HepG2 (cell line): ENCODE results near the gene TEFM. TPM values are rescaled to one million over a fixed set of nuclear protein-coding genes. Genes with fewer than 3 reads are reported as not detected.

Source experiments
- ATAC-seq: fragments of 200-7000 bp; cut with Tn5 transposase; 3 replicates; pipeline ENCODE4 v1.9.1; 2020; ENCODE audit warnings: mild to moderate bottlenecking, moderate library complexity
- BruUV-seq: library from RNA; stranded (reverse); fragments of 400-500 nt; replicated peaks from 2 replicates; lab custom pipeline; 2021; lab: Mats Ljungman, UMichigan
- CTCF ChIA-PET: fragments of 300-600 bp; formaldehyde crosslinking; extraction: SDS; loops from one replicate; lab custom pipeline; 2021; ENCODE audit warnings: low total read pairs, inconsistent platforms, low intra/inter-chr PET ratio; lab: Yijun Ruan, JAX
- POLR2A ChIA-PET: fragments of 350-600 bp; sonication (Branson Sonifier 250); formaldehyde crosslinking; loops from one replicate; lab custom pipeline; 2020; ENCODE audit warnings: antibody characterized with exemption, inconsistent platforms; lab: Yijun Ruan, JAX
- DNase-seq: peaks from one replicate; pipeline ENCODE4 v3.0.0-alpha.2; 2015; ENCODE audit warnings: low spot score
- FAIRE-seq: peaks from 3 replicates; lab custom pipeline; 2011; peaks lifted over from hg19 to GRCh38; lab: Jason Lieb, UNC
- H2AFZ ChIP-seq: one replicate; pipeline ENCODE4 v1.6.1; 2011; ENCODE audit warnings: low read length, inconsistent platforms
- H3K27ac ChIP-seq: fragments of 300-600 bp; 3 replicates; pipeline ENCODE4 v1.8.0; 2011; ENCODE audit warnings: mixed run types, mild to moderate bottlenecking, mixed read lengths, low read length, inconsistent platforms; ENCODE audit not compliant: insufficient read depth; ENCODE audit errors: extremely low read length
- H3K27me3 ChIP-seq, 2 experiments: fragments of 200-600 bp in 1 of 2; 2 replicates in 1 of 2; 3 replicates in 1 of 2; pipeline versions ENCODE4 v1.6.0 to v1.8.0; 2011; ENCODE audit warnings: low read length in 2 of 2, mild to moderate bottlenecking in 2 of 2, moderate library complexity in 2 of 2, inconsistent platforms in 1 of 2; ENCODE audit not compliant: insufficient read depth in 2 of 2, control insufficient read depth in 1 of 2
- H3K36me3 ChIP-seq, 2 experiments: fragments of 200-600 bp in 1 of 2; replicated peaks in 1 of 2; 2 replicates in 1 of 2; 3 replicates in 1 of 2; pipeline versions ENCODE4 v1.5.1 to v1.8.0; 2011; ENCODE audit warnings: low read length in 2 of 2, inconsistent platforms in 1 of 2; ENCODE audit not compliant: insufficient read depth in 2 of 2, control insufficient read depth in 1 of 2
- H3K4me1 ChIP-seq: 2 replicates; pipeline ENCODE4 v1.5.1; 2012; ENCODE audit warnings: low read length, inconsistent platforms; ENCODE audit not compliant: insufficient read depth
- H3K4me2 ChIP-seq: 2 replicates; pipeline ENCODE4 v1.6.0; 2011; ENCODE audit warnings: low read depth, low read length, inconsistent platforms
- H3K4me3 ChIP-seq, 3 experiments: fragments of 200-600 bp in 1 of 3; sonication (generic), shearing (Covaris generic) in 1 of 3; replicated peaks in 1 of 3; 2 replicates each; pipeline ENCODE4 v1.5.1; 2011 to 2016; ENCODE audit warnings: low read length in 3 of 3, inconsistent platforms in 2 of 3, low read depth in 2 of 3, mild to moderate bottlenecking in 2 of 3, control low read depth in 1 of 3, mixed read lengths in 1 of 3; ENCODE audit not compliant: insufficient read depth in 1 of 3
- H3K79me2 ChIP-seq: one replicate; pipeline ENCODE4 v1.6.1; 2011; ENCODE audit warnings: low read length, inconsistent platforms; ENCODE audit not compliant: insufficient read depth
- H3K9ac ChIP-seq: 2 replicates; pipeline ENCODE4 v1.6.0; 2011; ENCODE audit warnings: mild to moderate bottlenecking, low read depth, low read length, inconsistent platforms; ENCODE audit not compliant: insufficient read depth
- H3K9me3 ChIP-seq: 2 replicates; pipeline ENCODE4 v1.5.1; 2012; ENCODE audit warnings: mild to moderate bottlenecking, low read length
- H4K20me1 ChIP-seq: 2 replicates; pipeline ENCODE4 v1.6.0; 2011; ENCODE audit warnings: inconsistent platforms, mild to moderate bottlenecking, low read length, moderate library complexity; ENCODE audit not compliant: insufficient read depth
- ARNTL ChIP-seq: sonication (generic); formaldehyde crosslinking; IDR thresholded peaks from 2 replicates; pipeline ENCODE4 v1.4.0; 2020; ENCODE audit warnings: mild to moderate bottlenecking, missing genetic modification reagents
- BCL3 ChIP-seq: sonication (generic); formaldehyde crosslinking; IDR thresholded peaks from 2 replicates; pipeline ENCODE4 v1.5.1; 2020; ENCODE audit warnings: mild to moderate bottlenecking, missing genetic modification reagents, moderate library complexity
- ESRRA ChIP-seq: sonication (generic); formaldehyde crosslinking; IDR thresholded peaks from 2 replicates; pipeline ENCODE4 v1.5.1; 2020; ENCODE audit warnings: mild to moderate bottlenecking, low read depth, missing genetic modification reagents
- RXRA ChIP-seq: sonication (generic); formaldehyde crosslinking; IDR thresholded peaks from 2 replicates; pipeline ENCODE4 v1.5.1; 2020; ENCODE audit warnings: missing genetic modification reagents
- SAFB2 ChIP-seq: sonication (generic); formaldehyde crosslinking; IDR thresholded peaks from 2 replicates; pipeline ENCODE4 v1.5.1; 2020; ENCODE audit warnings: missing genetic modification reagents, low read depth, mild to moderate bottlenecking, borderline replicate concordance
- SRF ChIP-seq: IDR thresholded peaks from 2 replicates; pipeline ENCODE4 v1.6.1; 2011; ENCODE audit warnings: mild to moderate bottlenecking, low read depth, low read length, moderate library complexity
- TEAD3 ChIP-seq: optimal IDR thresholded peaks from 2 replicates; pipeline ENCODE3; 2016; ENCODE audit warnings: borderline replicate concordance
- WGBS: methylation state at CpG from one replicate; pipeline ENCODE4 v1.1.6; 2017; ENCODE audit warnings: low lambda C conversion rate; 5-methylcytosine and 5-hydroxymethylcytosine counted together
- in situ Hi-C: cut with HindIII; loops from 2 replicates; pipeline ENCODE4 v1.10.0; 2017; ENCODE audit warnings: low pct_unique_long_range_greater_than_20kb; ENCODE audit not compliant: extremely low pct_ligation_motif_present
- intact Hi-C: fragments of 100-400 bp; cut with micrococcal nuclease; formaldehyde crosslinking; loops from one replicate; pipeline ENCODE4 v1.10.0; 2022; ENCODE audit not compliant: unreplicated experiment
- polyA plus RNA-seq, 8 experiments: library from polyadenylated mRNA; depleted of rRNA in 3 of 8; stranded (reverse) in 7 of 8; unstranded in 1 of 8; fragments of >200 nt; fragmentation: Illumina TruSeq in 4 of 8; extraction: Trizol in 4 of 8; gene quantifications; 2 replicates each; pipeline versions ENCODE4 v1.2.1 to v1.2.3, GENCODE V29; 2011 to 2016; ENCODE audit warnings: low read depth in 4 of 8, missing spikeins in 1 of 8, mixed read lengths in 1 of 8; ENCODE audit not compliant: insufficient read depth in 1 of 8
- total RNA-seq, 5 experiments: library from RNA; depleted of rRNA; stranded (reverse); fragments of >200 nt; fragmentation: Illumina TruSeq; extraction: Trizol; gene quantifications; 2 replicates each; pipeline ENCODE4 v1.2.3, GENCODE V29; 2016; ENCODE audit warnings: low read depth in 1 of 5

The TEFM gene
- total and polyA plus RNA-seq, 2 of the 13 experiments (the other 11 are each of a cell fraction or from before 2014, with no cell fraction given), result 7.0 to 20.0 TPM

- TF ChIP-seq TEAD3 (CRISPR knock-in tag), result peak; percentile 84
- no peak for TF ChIP-seq RXRA (CRISPR knock-in tag)
- intact Hi-C loops, result no loop called here
- POLR2A ChIA-PET, result no interaction called here
- H3K9me3 ChIP-seq, result no peaks in the 10 kb centered on the region
- no peak for DNase-seq
- H3K4me3 ChIP-seq, result no peak overlapping the region
- in situ Hi-C loops, result no loop called here
- H3K27ac ChIP-seq, result no peak overlapping the region
- no peaks in the 10 kb centered on the region for H3K27me3 ChIP-seq
- BruUV-seq, result no TSS peak
- peaks cover 3% of the 10 kb centered on the region for H3K4me1 ChIP-seq
- peak; percentile 34 for FAIRE-seq
- WGBS, result 38% methylated on average over 4 of the region's 4 CpGs
- H3K9ac ChIP-seq, result no peak overlapping the region
- CTCF ChIA-PET, result no interaction called here
- no peaks in the 10 kb centered on the region for H3K79me2 ChIP-seq
- H3K36me3 ChIP-seq, result no peaks in the 10 kb centered on the region
- no peaks in the 10 kb centered on the region for H4K20me1 ChIP-seq
- H2AFZ ChIP-seq, result no peak overlapping the region
- no peak overlapping the region for H3K4me2 ChIP-seq
- ATAC-seq, result no peak
These were observed 36.5 kb upstream of the TEFM start for GRCh38 chr17:30942308-30943079.

GRCh38 chr17:30939051-30939689 is 33.1 kb upstream of the TEFM start:
- Histone ChIP-seq H3K4me1 (no peaks in the 10 kb centered on the region), H3K4me2 (no peak overlapping the region)
- no peak for TF ChIP-seq BCL3 (CRISPR knock-in tag)
- TF ChIP-seq SAFB2 (CRISPR knock-in tag), result no peak
- TF ChIP-seq SRF, result no peak
- no peak for TF ChIP-seq ESRRA (CRISPR knock-in tag)
- no peak for TF ChIP-seq ARNTL (CRISPR knock-in tag)
- TF ChIP-seq, all 625 proteins: peak for 0
- intact Hi-C loops, result no loop called here
- Histone ChIP-seq H3K36me3 (no peaks in the 10 kb centered on the region), H3K79me2 (no peaks in the 10 kb centered on the region), H3K4me3 (no peak overlapping the region), H4K20me1 (no peaks in the 10 kb centered on the region), H3K27me3 (no peaks in the 10 kb centered on the region), H2AFZ (no peak overlapping the region), H3K9ac (no peak overlapping the region), H3K9me3 (no peaks in the 10 kb centered on the region), H3K27ac (no peak overlapping the region)
- WGBS, result 81% methylated on average over 13 of the region's 13 CpGs
- no TSS peak for BruUV-seq
- no peak for FAIRE-seq
- DNase-seq, result no peak
- ChIA-PET CTCF (no interaction called here), POLR2A (no interaction called here)
- in situ Hi-C loops, result no loop called here
- ATAC-seq, result no peak
